IPS-20b (cell line): ENCODE data around the gene OR1M1.

Experiments used
- H3K27ac ChIP-seq: one replicate; pipeline ENCODE4 v1.5.1; 2013; ENCODE audit warnings: low read length
- H3K27me3 ChIP-seq: 2 replicates; pipeline ENCODE4 v1.6.1; 2013; ENCODE audit warnings: mild to moderate bottlenecking, low read length, inconsistent platforms; ENCODE audit not compliant: insufficient read depth
- H3K36me3 ChIP-seq: 2 replicates; pipeline ENCODE4 v1.6.1; 2013; ENCODE audit warnings: low read depth, mild to moderate bottlenecking, inconsistent platforms, low read length, moderate library complexity; ENCODE audit not compliant: insufficient read depth
- H3K4me1 ChIP-seq: 2 replicates; pipeline ENCODE4 v1.6.1; 2013; ENCODE audit warnings: mild to moderate bottlenecking, control low read depth, inconsistent platforms, low read length, moderate library complexity; ENCODE audit not compliant: insufficient read depth
- H3K4me3 ChIP-seq: 2 replicates; pipeline ENCODE4 v1.5.1; 2013; ENCODE audit warnings: mild to moderate bottlenecking, low read length, inconsistent platforms
- H3K9ac ChIP-seq: 2 replicates; pipeline ENCODE4 v1.6.1; 2013; ENCODE audit warnings: low read depth, mild to moderate bottlenecking, inconsistent platforms, low read length, moderate library complexity
- H3K9me3 ChIP-seq: 2 replicates; pipeline ENCODE4 v1.6.1; 2013; ENCODE audit warnings: mild to moderate bottlenecking, low read depth, low read length, inconsistent platforms; ENCODE audit not compliant: insufficient read depth

OR1M1 gene

GRCh38 chr19:9144920-9145319, 58.1 kb downstream of the OR1M1 start:
- Histone ChIP-seq H3K4me3 (no peak overlapping the region), H3K27me3 (no peaks in the 10 kb centered on the region), H3K4me1 (peaks cover 3% of the 10 kb centered on the region; the same call in 1 of the 2 replicates), H3K36me3 (peaks cover 29% of the 10 kb centered on the region), H3K9me3 (peaks cover 29% of the 10 kb centered on the region), H3K27ac (no peak overlapping the region), H3K9ac (no peak overlapping the region)
